GM23248 (cell line): ENCODE data around the gene NME2.

Experiments
- EZH2 ChIP-seq: fragments of 200-600 bp; sonication (generic); IDR thresholded peaks from 2 replicates; pipeline ENCODE4 v1.6.1; 2018; ENCODE audit warnings: antibody characterized with exemption, mild to moderate bottlenecking; ENCODE audit not compliant: insufficient read depth, poor library complexity, severe bottlenecking
- EZH2phosphoT487 ChIP-seq: fragments of 200-600 bp; sonication (generic); IDR thresholded peaks from 2 replicates; pipeline ENCODE4 v1.6.1; 2018; ENCODE audit warnings: antibody characterized with exemption, moderate library complexity, mild to moderate bottlenecking, low read depth; ENCODE audit not compliant: insufficient read depth

GRCh38 chr17:51135956-51136355, 30.3 kb upstream of the NME2 start:
- no peak for TF ChIP-seq EZH2phosphoT487
- no peak for TF ChIP-seq EZH2
